Omental fat pad (tissue), 4 donors: ENCODE results near the gene ALDH1A2. TPM values are rescaled to one million over a fixed set of nuclear protein-coding genes. Genes with fewer than 3 reads are reported as not detected.

Source experiments
- ATAC-seq: fragments of 150-250 bp; one replicate; pipeline ENCODE4 v1.9.1; 2016; ENCODE audit warnings: mild to moderate bottlenecking, moderate library complexity; ENCODE audit not compliant: low FRiP score
- DNase-seq: peaks from one replicate; pipeline ENCODE4 v3.0.0-alpha.2; 2019; ENCODE audit warnings: low spot score
- CTCF ChIP-seq, 3 donors: fragments of 450-650 bp; IDR thresholded peaks; one replicate each; pipeline ENCODE4 v1.5.1; 2016 to 2017; ENCODE audit warnings: antibody characterized with exemption in 3 of 3, mild to moderate bottlenecking in 3 of 3, moderate library complexity in 2 of 3
- total RNA-seq, 4 donors: library from RNA; depleted of rRNA; stranded (reverse); fragments of >200 nt; gene quantifications; one replicate each; pipeline ENCODE4 v1.1.0, GENCODE V29; 2016

Gene ALDH1A2
- total RNA-seq, 4 donors from 2014 or later: 16.6 to 172 (median 69.6) TPM

- no peak for DNase-seq
- no peak for ATAC-seq
- no peak for TF ChIP-seq CTCF (IDR thresholded peaks at IDR 0.05)
These were observed 21.0 kb downstream of the ALDH1A2 start for GRCh38 chr15:58044551-58044950.

- ATAC-seq: no peak
- peak; percentile 35 for DNase-seq
- TF ChIP-seq CTCF (IDR thresholded peaks at IDR 0.05): peak in 1 of 3 donors; percentile 20
These were observed 22.2 kb downstream of the ALDH1A2 start for GRCh38 chr15:58043192-58043903.

- DNase-seq (no peak), ATAC-seq (no peak)
- TF ChIP-seq CTCF (IDR thresholded peaks at IDR 0.05): no peak
These were observed 23.5 kb downstream of the ALDH1A2 start for GRCh38 chr15:58042006-58042405.

- no peak for ATAC-seq
- no peak for TF ChIP-seq CTCF (IDR thresholded peaks at IDR 0.05)
- DNase-seq: no peak
These were observed 25.4 kb downstream of the ALDH1A2 start for GRCh38 chr15:58040150-58040549.

- TF ChIP-seq CTCF (IDR thresholded peaks at IDR 0.05): no peak
- DNase-seq: no peak
- no peak for ATAC-seq
These were observed 26.2 kb downstream of the ALDH1A2 start for GRCh38 chr15:58039079-58040035.

- TF ChIP-seq CTCF (IDR thresholded peaks at IDR 0.05): no peak
- ATAC-seq: peak; percentile 71
- DNase-seq: no peak
These were observed 27.0 kb downstream of the ALDH1A2 start for GRCh38 chr15:58038426-58039078.
